ENCODE measurements around the gene PHKG2. TPM values are rescaled to one million over a fixed set of nuclear protein-coding genes. Genes with fewer than 3 reads are reported as not detected.

Gene PHKG2
- total RNA-seq, 1 donor: 40.9 TPM

GRCh38 chr16:30728321-30728720 lies 19.9 kb upstream of the PHKG2 start:
- DNase-seq (ENCODE audit: low read depth in 2 of 3, low spot score in 2 of 3): no peak

- DNase-seq (ENCODE audit: low read depth in 2 of 3, low spot score in 2 of 3): peak in 1 of 3 donors; percentile 10
Measured at GRCh38 chr16:30728899-30729672, 19.1 kb upstream of the PHKG2 start.

- no peak for DNase-seq (ENCODE audit: low read depth in 2 of 3, low spot score in 2 of 3)
Measured at GRCh38 chr16:30731411-30731810, 16.8 kb upstream of the PHKG2 start.

GRCh38 chr16:30736995-30737793 lies 11.0 kb upstream of the PHKG2 start:
- DNase-seq (ENCODE audit: low read depth in 2 of 3, low spot score in 2 of 3): no peak

- DNase-seq (ENCODE audit: low read depth in 2 of 3, low spot score in 2 of 3): no peak
Measured at GRCh38 chr16:30737794-30738648, 10.2 kb upstream of the PHKG2 start.

GRCh38 chr16:30738984-30739951 lies 9.0 kb upstream of the PHKG2 start:
- no peak for DNase-seq (ENCODE audit: low read depth in 2 of 3, low spot score in 2 of 3)

- DNase-seq (ENCODE audit: low read depth in 2 of 3, low spot score in 2 of 3): no peak
Measured at GRCh38 chr16:30740364-30741251, 7.6 kb upstream of the PHKG2 start.

- DNase-seq (ENCODE audit: low read depth in 2 of 3, low spot score in 2 of 3): no peak
Measured at GRCh38 chr16:30741461-30741914, 6.7 kb upstream of the PHKG2 start.

- no peak for DNase-seq (ENCODE audit: low read depth in 2 of 3, low spot score in 2 of 3)
Measured at GRCh38 chr16:30743716-30744115, 4.5 kb upstream of the PHKG2 start.

- DNase-seq (ENCODE audit: low read depth in 2 of 3, low spot score in 2 of 3): no peak
Measured at GRCh38 chr16:30744183-30744582, 4.0 kb upstream of the PHKG2 start.

GRCh38 chr16:30745082-30745481 lies 3.1 kb upstream of the PHKG2 start:
- no peak for DNase-seq (ENCODE audit: low read depth in 2 of 3, low spot score in 2 of 3)

- no peak for DNase-seq (ENCODE audit: low read depth in 2 of 3, low spot score in 2 of 3)
Measured at GRCh38 chr16:30746638-30747175, 1.5 kb upstream of the PHKG2 start.

- DNase-seq (ENCODE audit: low read depth in 2 of 3, low spot score in 2 of 3): no peak
Measured at GRCh38 chr16:30747331-30747730, 894 bp upstream of the PHKG2 start.

GRCh38 chr16:30748634-30749445 lies 615 bp downstream of the PHKG2 start:
- peak in 1 of 3 donors; percentile 10 for DNase-seq (ENCODE audit: low read depth in 2 of 3, low spot score in 2 of 3)

GRCh38 chr16:30750201-30750600 lies 2.0 kb downstream of the PHKG2 start:
- DNase-seq (ENCODE audit: low read depth in 2 of 3, low spot score in 2 of 3): no peak

GRCh38 chr16:30750876-30751465 lies 2.7 kb downstream of the PHKG2 start:
- DNase-seq (ENCODE audit: low read depth in 2 of 3, low spot score in 2 of 3): no peak

GRCh38 chr16:30753596-30753995 lies 5.4 kb downstream of the PHKG2 start:
- no peak for DNase-seq (ENCODE audit: low read depth in 2 of 3, low spot score in 2 of 3)

Data from hematopoietic multipotent progenitor cell (in vitro differentiated cells).